Transverse colon (tissue), 4 donors: ENCODE measurements around the gene MAP4K3. TPM values are rescaled to one million over a fixed set of nuclear protein-coding genes. Genes with fewer than 3 reads are reported as not detected.

Experiments used
- DNase-seq: peaks from one replicate; pipeline ENCODE4 v3.0.0-alpha.2; 2019
- H3K27ac ChIP-seq, 4 donors: fragments of 200-600 bp; sonication (generic); 2 replicates each; pipeline ENCODE4 v1.5.1; 2016 to 2018; ENCODE audit warnings: inconsistent platforms in 4 of 4
- H3K27me3 ChIP-seq: fragments of 200-600 bp; sonication (generic); 2 replicates; pipeline ENCODE4 v1.5.1; 2017; ENCODE audit warnings: inconsistent platforms
- H3K36me3 ChIP-seq, 4 donors: fragments of 200-600 bp; sonication (generic); 2 replicates each; pipeline ENCODE4 v1.5.1; 2017 to 2019; ENCODE audit warnings: inconsistent platforms in 4 of 4
- H3K4me1 ChIP-seq, 4 donors: fragments of 200-600 bp; sonication (generic); 2 replicates each; pipeline ENCODE4 v1.5.1; 2017 to 2020; ENCODE audit warnings: inconsistent platforms in 4 of 4
- H3K4me3 ChIP-seq, 4 donors: fragments of 200-600 bp; sonication (generic); 1 replicate in 1 of 4; 2 replicates in 3 of 4; pipeline versions ENCODE4 v1.5.1 to v1.6.1; 2017 to 2019; ENCODE audit warnings: inconsistent platforms in 4 of 4
- H3K9me3 ChIP-seq, 2 donors: fragments of 200-600 bp; sonication (generic); 2 replicates each; pipeline ENCODE4 v1.5.1; 2017 to 2019; ENCODE audit warnings: inconsistent platforms in 2 of 2
- EP300 ChIP-seq: sonication (generic); formaldehyde crosslinking; IDR thresholded peaks from one replicate; pipeline ENCODE4 v1.6.1; 2017; ENCODE audit warnings: antibody characterized with exemption, low read depth
- POLR2A ChIP-seq: fragments of 450-650 bp; IDR thresholded peaks from one replicate; pipeline ENCODE4 v1.6.1; 2016; ENCODE audit warnings: antibody characterized with exemption, mild to moderate bottlenecking, moderate library complexity
- POLR2AphosphoS5 ChIP-seq, 3 donors: sonication (generic); formaldehyde crosslinking; IDR thresholded peaks; one replicate each; pipeline ENCODE4 v1.6.1; 2016; ENCODE audit warnings: antibody characterized with exemption in 3 of 3
- WGBS, 2 donors: methylation state at CpG; one replicate each; pipeline ENCODE4 v1.1.5; 2018; ENCODE audit warnings: low coverage in 1 of 2; 5-methylcytosine and 5-hydroxymethylcytosine counted together
- in situ Hi-C, 4 donors: fragments of 200-750 bp; cut with MboI; loops; one replicate each; pipeline versions ENCODE4 v1.15.0 to v1.15.1; 2017; ENCODE audit warnings: low sequenced_read_pairs in 3 of 4, low pct_ligation_motif_present in 1 of 4, low pct_unique_long_range_greater_than_20kb in 1 of 4
- intact Hi-C: fragments of 100-400 bp; cut with DNase I; formaldehyde crosslinking; loops from one replicate; pipeline ENCODE4 v1.15.1; 2023; ENCODE audit warnings: low total_unique reads
- total RNA-seq, 4 donors: library from RNA; depleted of rRNA; stranded (reverse); fragments of >200 nt; gene quantifications; one replicate each; pipeline ENCODE4 v1.1.0, GENCODE V29; 2016
- TF ChIP-seq, protein P1 (sequence below), 5 experiments: fragments of 200-600 bp in 3 of 5; fragments of 450-650 bp in 2 of 5; sonication (generic) in 3 of 5; IDR thresholded peaks; 1 replicate in 2 of 5; 2 replicates in 3 of 5; pipeline ENCODE4 v1.5.1; 2016 to 2017; ENCODE audit warnings: antibody characterized with exemption in 5 of 5, inconsistent platforms in 3 of 5, mild to moderate bottlenecking in 2 of 5, moderate library complexity in 1 of 5

Gene MAP4K3
- total RNA-seq, 4 donors from 2014 or later, result 42.6 to 131 (median 91.8) TPM

DNA sequence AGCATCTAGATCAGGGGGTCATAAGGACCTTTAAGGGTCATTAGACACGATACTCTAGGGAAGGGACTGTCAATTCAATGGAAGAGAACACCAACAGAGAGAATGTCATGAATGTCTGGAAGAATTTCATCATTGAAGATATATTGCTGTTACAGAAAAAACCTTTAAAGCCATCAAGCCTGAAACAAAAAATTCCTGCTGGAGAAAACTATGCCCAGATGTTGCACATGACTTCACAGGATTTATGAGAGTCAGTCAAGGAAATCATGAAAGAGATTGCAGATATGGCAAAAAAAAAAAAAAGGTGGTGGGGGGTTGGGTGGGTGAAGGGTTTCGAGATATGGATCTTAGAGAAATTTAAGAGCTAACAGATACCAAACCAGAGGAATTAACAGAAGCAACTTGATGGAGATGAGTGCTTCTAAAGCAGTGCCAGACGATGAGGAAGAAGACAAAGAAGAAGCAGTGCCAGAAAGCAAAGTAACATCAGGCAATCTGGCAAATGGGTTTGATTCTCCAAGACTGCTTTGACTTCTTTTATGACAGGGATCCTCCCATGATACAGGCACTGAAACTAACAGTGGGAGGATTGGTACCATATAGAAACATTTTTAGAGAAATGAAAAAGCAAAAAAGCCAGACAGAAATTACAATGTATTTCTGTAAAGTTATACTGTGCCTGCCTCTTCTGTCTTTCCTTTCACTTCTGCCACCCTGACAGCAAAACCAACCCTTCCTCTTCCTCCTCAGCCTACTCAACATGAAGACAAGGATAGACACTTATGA, 28.5 kb downstream of the MAP4K3 start:
- H3K27ac ChIP-seq, result no peak overlapping the region
- DNase-seq, result no peak
- TF ChIP-seq POLR2A, result no peak
- no peak for TF ChIP-seq EP300
- TF ChIP-seq, protein P1, sequence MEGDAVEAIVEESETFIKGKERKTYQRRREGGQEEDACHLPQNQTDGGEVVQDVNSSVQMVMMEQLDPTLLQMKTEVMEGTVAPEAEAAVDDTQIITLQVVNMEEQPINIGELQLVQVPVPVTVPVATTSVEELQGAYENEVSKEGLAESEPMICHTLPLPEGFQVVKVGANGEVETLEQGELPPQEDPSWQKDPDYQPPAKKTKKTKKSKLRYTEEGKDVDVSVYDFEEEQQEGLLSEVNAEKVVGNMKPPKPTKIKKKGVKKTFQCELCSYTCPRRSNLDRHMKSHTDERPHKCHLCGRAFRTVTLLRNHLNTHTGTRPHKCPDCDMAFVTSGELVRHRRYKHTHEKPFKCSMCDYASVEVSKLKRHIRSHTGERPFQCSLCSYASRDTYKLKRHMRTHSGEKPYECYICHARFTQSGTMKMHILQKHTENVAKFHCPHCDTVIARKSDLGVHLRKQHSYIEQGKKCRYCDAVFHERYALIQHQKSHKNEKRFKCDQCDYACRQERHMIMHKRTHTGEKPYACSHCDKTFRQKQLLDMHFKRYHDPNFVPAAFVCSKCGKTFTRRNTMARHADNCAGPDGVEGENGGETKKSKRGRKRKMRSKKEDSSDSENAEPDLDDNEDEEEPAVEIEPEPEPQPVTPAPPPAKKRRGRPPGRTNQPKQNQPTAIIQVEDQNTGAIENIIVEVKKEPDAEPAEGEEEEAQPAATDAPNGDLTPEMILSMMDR (IDR thresholded peaks at IDR 0.05), result no peak
- TF ChIP-seq POLR2AphosphoS5 (IDR thresholded peaks at IDR 0.05), result no peak
- in situ Hi-C loops (no loop called here), intact Hi-C loops (no loop called here)
- no peaks in the 10 kb centered on the region for H3K9me3 ChIP-seq
- H3K27me3 ChIP-seq, result no peaks in the 10 kb centered on the region
- H3K4me3 ChIP-seq, result no peak overlapping the region
- H3K4me1 ChIP-seq, result peaks cover 8 to 76% (median 27%) of the 10 kb centered on the region in 4 donors
- no peaks in the 10 kb centered on the region for H3K36me3 ChIP-seq
- 68 to 84% methylated on average over 3 of the region's 3 CpGs for WGBS, 2 donors

DNA sequence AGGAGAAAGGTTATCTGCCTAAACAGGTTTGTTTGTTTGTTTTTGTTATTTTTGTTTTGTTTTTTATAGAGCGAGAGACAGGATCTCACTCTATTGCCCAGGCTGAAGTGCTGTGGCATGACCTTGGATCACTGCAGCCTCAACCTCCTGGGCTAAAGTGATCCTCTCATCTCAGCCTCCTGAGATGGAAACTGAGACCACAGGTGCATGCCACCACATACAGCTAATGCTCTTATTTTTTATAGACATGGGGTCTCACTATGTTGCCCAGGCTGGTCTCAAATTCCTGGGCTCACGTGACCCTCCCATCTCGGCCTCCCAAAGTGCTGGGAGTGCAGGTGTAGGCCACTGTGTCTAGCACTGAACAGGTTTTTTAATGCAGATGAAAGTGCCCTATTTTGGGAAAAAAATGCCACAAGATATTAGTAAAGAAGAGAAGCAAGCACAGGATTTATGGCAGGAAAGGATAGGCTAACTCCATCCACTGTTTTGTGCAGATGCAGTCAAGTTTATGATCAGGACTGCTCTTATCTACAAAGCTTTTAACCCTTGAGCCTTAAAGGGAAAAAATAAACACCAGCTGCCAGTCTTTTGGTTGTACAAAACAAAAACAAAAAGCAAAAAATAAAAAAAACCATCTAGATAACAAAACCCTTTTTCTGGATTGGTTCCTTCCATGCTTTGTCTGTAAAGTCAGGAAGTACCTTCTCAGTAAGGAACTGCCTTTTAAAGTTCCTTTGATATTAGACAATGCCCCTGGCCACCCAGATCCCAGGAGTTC, 29.4 kb downstream of the MAP4K3 start:
- intact Hi-C loops (no loop called here), in situ Hi-C loops (no loop called here)
- WGBS, 2 donors, result 95 to 96% methylated on average over 3 of the region's 3 CpGs
- Histone ChIP-seq H3K9me3 (no peaks in the 10 kb centered on the region), H3K36me3 (no peaks in the 10 kb centered on the region), H3K4me1 (peaks cover 8 to 73% (median 23%) of the 10 kb centered on the region in 4 donors), H3K27me3 (no peaks in the 10 kb centered on the region), H3K27ac (no peak overlapping the region), H3K4me3 (no peak overlapping the region)
- TF ChIP-seq POLR2AphosphoS5 (IDR thresholded peaks at IDR 0.05) (no peak), POLR2A (no peak), EP300 (no peak)
- TF ChIP-seq, protein P1 (IDR thresholded peaks at IDR 0.05), result no peak
- no peak for DNase-seq

DNA sequence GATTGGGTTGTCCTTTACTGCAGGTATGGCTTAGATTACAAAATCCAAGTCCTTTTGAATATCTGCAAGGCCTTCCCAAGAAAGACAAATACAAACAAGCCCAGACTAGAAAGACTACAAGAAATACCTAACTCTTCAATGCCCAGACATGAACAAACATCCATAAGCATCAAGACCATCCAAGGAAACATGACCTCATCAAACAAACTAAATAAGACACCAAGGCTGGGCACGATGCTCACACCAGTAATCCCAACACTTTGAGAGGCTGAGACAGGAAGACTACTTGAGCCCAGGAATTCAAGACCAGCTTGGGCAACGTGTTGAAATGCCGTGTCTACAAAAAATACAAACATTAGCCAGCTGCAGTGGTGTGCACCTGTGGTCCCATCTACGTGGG, 31.7 kb downstream of the MAP4K3 start:
- Histone ChIP-seq H3K27me3 (no peaks in the 10 kb centered on the region), H3K9me3 (no peaks in the 10 kb centered on the region), H3K36me3 (no peaks in the 10 kb centered on the region), H3K4me1 (peaks cover under 1 to 75% (median 19%) of the 10 kb centered on the region in 4 donors), H3K4me3 (no peak overlapping the region), H3K27ac (no peak overlapping the region)
- DNase-seq, result no peak
- WGBS, 2 donors, result 80% methylated on average over 4 of the region's 4 CpGs; no CpG with 5 or more reads in 1 of the 2 donors
- in situ Hi-C loops, result no loop called here
- intact Hi-C loops, result no loop called here
- no peak for TF ChIP-seq POLR2A
- TF ChIP-seq, protein P1 (IDR thresholded peaks at IDR 0.05), result no peak

DNA sequence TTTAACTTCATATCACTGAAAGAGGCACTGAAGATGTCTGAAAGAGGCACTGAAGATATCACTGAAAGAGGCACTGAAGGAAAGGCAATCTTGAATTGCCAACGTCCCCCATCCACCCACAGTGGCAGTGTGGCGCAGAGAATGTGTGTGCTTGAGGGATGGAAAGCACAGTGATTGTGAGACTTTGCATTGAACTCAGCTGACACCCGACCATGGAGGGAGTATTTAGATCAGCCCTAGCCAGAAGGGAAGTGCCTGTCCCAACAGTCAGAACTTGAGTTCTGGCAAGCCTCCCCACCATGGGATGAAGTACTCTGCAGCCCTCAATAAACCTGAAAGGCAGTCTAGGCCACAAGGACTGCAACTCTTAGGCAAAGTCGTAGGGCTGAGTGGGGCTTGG, 33.8 kb downstream of the MAP4K3 start:
- Histone ChIP-seq H3K36me3 (no peaks in the 10 kb centered on the region), H3K4me1 (peaks cover 3 to 74% (median 10%) of the 10 kb centered on the region in 4 donors), H3K27me3 (no peaks in the 10 kb centered on the region), H3K27ac (no peak overlapping the region), H3K9me3 (no peaks in the 10 kb centered on the region), H3K4me3 (no peak overlapping the region)
- WGBS, 2 donors, result 70 to 73% methylated on average over 2 to 4 of the region's 4 CpGs
- intact Hi-C loops (no loop called here), in situ Hi-C loops (no loop called here)
- no peak for TF ChIP-seq EP300
- TF ChIP-seq POLR2AphosphoS5 (IDR thresholded peaks at IDR 0.05), result no peak
- TF ChIP-seq POLR2A, result no peak
- TF ChIP-seq, protein P1 (IDR thresholded peaks at IDR 0.05), result no peak
- DNase-seq, result no peak
